Lung (tissue), 12 donors: ENCODE results near the gene SCMH1. TPM values are rescaled to one million over a fixed set of nuclear protein-coding genes. Genes with fewer than 3 reads are reported as not detected.

Experiments
- ATAC-seq: fragments of 200-7000 bp; cut with Tn5 transposase; one replicate; pipeline ENCODE4 v1.9.1; 2020; ENCODE audit warnings: moderate number of reproducible peaks; ENCODE audit not compliant: insufficient read depth, low FRiP score
- DNase-seq, 3 donors: peaks; one replicate each; pipeline ENCODE4 v3.0.0-alpha.2; 2013 to 2017
- H3K27ac ChIP-seq, 2 donors: one replicate each; pipeline ENCODE4 v1.5.1; 2013; ENCODE audit warnings: mild to moderate bottlenecking in 2 of 2, moderate library complexity in 2 of 2, control low read depth in 1 of 2, inconsistent platforms in 1 of 2, low read depth in 1 of 2, low read length in 1 of 2
- H3K27me3 ChIP-seq, 3 donors: one replicate each; pipeline ENCODE4 v1.5.1; 2013; ENCODE audit warnings: low read length in 2 of 3; ENCODE audit not compliant: control insufficient read depth in 3 of 3, insufficient read depth in 3 of 3
- H3K36me3 ChIP-seq, 4 donors: one replicate each; pipeline ENCODE4 v1.5.1; 2013; ENCODE audit warnings: low read length in 4 of 4, mild to moderate bottlenecking in 1 of 4, moderate library complexity in 1 of 4; ENCODE audit not compliant: control insufficient read depth in 4 of 4, insufficient read depth in 4 of 4
- H3K4me1 ChIP-seq, 5 donors: one replicate each; pipeline ENCODE4 v1.5.1; 2013; ENCODE audit warnings: low read length in 5 of 5, mild to moderate bottlenecking in 2 of 5, moderate library complexity in 1 of 5; ENCODE audit not compliant: control insufficient read depth in 5 of 5, insufficient read depth in 5 of 5
- H3K4me3 ChIP-seq: one replicate; pipeline ENCODE4 v1.5.1; 2013; ENCODE audit warnings: mild to moderate bottlenecking, control low read depth, moderate library complexity
- H3K9ac ChIP-seq, 2 donors: one replicate each; pipeline ENCODE4 v1.5.1; 2013; ENCODE audit warnings: low read length in 2 of 2, control low read depth in 1 of 2; ENCODE audit not compliant: insufficient read depth in 1 of 2
- H3K9me3 ChIP-seq, 4 donors: one replicate each; pipeline ENCODE4 v1.5.1; 2013; ENCODE audit warnings: low read length in 3 of 4, mild to moderate bottlenecking in 1 of 4, moderate library complexity in 1 of 4; ENCODE audit not compliant: control insufficient read depth in 4 of 4, insufficient read depth in 3 of 4
- CTCF ChIP-seq: IDR thresholded peaks from 2 replicates; pipeline ENCODE4 v1.5.1; 2012; ENCODE audit warnings: mild to moderate bottlenecking; ENCODE audit errors: control extremely low read depth, extremely low read depth
- WGBS, 2 donors: extraction: QIAGEN DNeasy Blood & Tissue Kit; methylation state at CpG; one replicate each; pipeline ENCODE4 v1.1.7; 2013; 5-methylcytosine and 5-hydroxymethylcytosine counted together
- polyA plus RNA-seq, 2 donors: library from polyadenylated mRNA; stranded (reverse); fragments of 200-250 nt; gene quantifications; one replicate each; pipeline ENCODE4 v1.2.1, GENCODE V29; 2013
- total RNA-seq, 2 donors: library from RNA; depleted of rRNA in 1 of 2; stranded (reverse); fragments of >200 nt in 1 of 2; gene quantifications; one replicate each; pipeline ENCODE4 v1.2.1, GENCODE V29; 2014 to 2021
- donor health status: control.
- donor health status: control.
- donor health status: Bipolar disorder and iron deficiency.
- donor health status: healthy.
- donor health status: DM: yes; HTN: yes; CAD: no.

SCMH1 gene
- total and polyA plus RNA-seq, 4 donors = 20.7 to 43.5 (median 28.8) TPM

GRCh38 chr1:41286992-41287391 is 44.9 kb upstream of the SCMH1 start:
- WGBS, 2 donors = 72 to 74% methylated on average over 4 of the region's 4 CpGs
- Histone ChIP-seq H3K27ac (no peak overlapping the region), H3K9ac (no peak overlapping the region), H3K4me1 (peaks cover 0 to 4% (median 0%) of the 10 kb centered on the region in 5 donors), H3K27me3 (peaks cover 0 to 35% (median 10%) of the 10 kb centered on the region in 3 donors), H3K9me3 (no peaks in the 10 kb centered on the region), H3K4me3 (no peak overlapping the region), H3K36me3 (no peaks in the 10 kb centered on the region)
- ATAC-seq = no peak
- TF ChIP-seq CTCF = no peak
- DNase-seq = no peak

DNA sequence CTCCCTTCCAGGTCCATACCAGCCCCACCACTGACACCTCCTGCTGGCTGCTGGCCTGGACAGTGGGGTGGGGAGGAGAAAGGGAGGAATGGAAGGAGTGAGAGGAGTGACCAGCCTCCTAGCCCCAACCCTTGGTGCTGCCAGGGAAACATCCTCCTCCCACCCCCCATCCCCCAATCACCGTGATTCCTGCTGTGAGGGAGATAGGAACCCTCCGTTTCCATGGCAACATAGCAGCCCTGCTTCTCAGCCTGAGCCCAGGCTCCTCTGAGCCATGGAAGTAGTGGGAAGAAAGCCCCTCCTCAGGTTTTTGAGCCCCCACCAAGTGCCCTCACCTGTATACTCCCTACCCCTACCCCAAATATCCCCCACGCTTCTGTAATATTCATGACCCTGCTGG is 44.4 kb upstream of the SCMH1 start:
- H3K27me3 ChIP-seq = peaks cover 0 to 35% (median 10%) of the 10 kb centered on the region in 3 donors
- H3K4me3 ChIP-seq = no peak overlapping the region
- H3K4me1 ChIP-seq = peaks cover 0 to 4% (median 0%) of the 10 kb centered on the region in 5 donors
- H3K9me3 ChIP-seq = no peaks in the 10 kb centered on the region
- no peak for TF ChIP-seq CTCF
- no peak overlapping the region for H3K27ac ChIP-seq
- DNase-seq (no peak), ATAC-seq (no peak)
- 51 to 59% methylated on average over 3 of the region's 3 CpGs for WGBS, 2 donors
- no peaks in the 10 kb centered on the region for H3K36me3 ChIP-seq
- no peak overlapping the region for H3K9ac ChIP-seq

- TF ChIP-seq CTCF = no peak
- Histone ChIP-seq H3K27me3 (peaks cover 0 to 39% (median 10%) of the 10 kb centered on the region in 3 donors), H3K36me3 (no peaks in the 10 kb centered on the region)
Measured at GRCh38 chr1:41285818-41286217, 43.7 kb upstream of the SCMH1 start.

GRCh38 chr1:41284121-41284520 is 42.0 kb upstream of the SCMH1 start:
- Histone ChIP-seq H3K4me3 (no peak overlapping the region), H3K9ac (no peak overlapping the region), H3K4me1 (peaks cover 0 to 4% (median 0%) of the 10 kb centered on the region in 5 donors), H3K27me3 (peaks cover 0 to 34% (median 10%) of the 10 kb centered on the region in 3 donors), H3K27ac (no peak overlapping the region), H3K36me3 (no peaks in the 10 kb centered on the region), H3K9me3 (no peaks in the 10 kb centered on the region)
- DNase-seq (no peak), ATAC-seq (no peak)
- 74 to 89% methylated on average over 2 of the region's 2 CpGs for WGBS, 2 donors
- TF ChIP-seq CTCF = no peak

More at GRCh38 chr1:41285818-41286217, 43.7 kb upstream of the SCMH1 start:
- WGBS, 2 donors = 68 to 81% methylated on average over 4 of the region's 4 CpGs
- ATAC-seq (no peak), DNase-seq (no peak)
- H3K4me1 ChIP-seq = peaks cover 0 to 4% (median 0%) of the 10 kb centered on the region in 5 donors
- H3K9ac ChIP-seq = no peak overlapping the region
- H3K27ac ChIP-seq = no peak overlapping the region
- no peak overlapping the region for H3K4me3 ChIP-seq
- H3K9me3 ChIP-seq = no peaks in the 10 kb centered on the region
